Epithelial cell of proximal tubule (primary cell): Measurements from ENCODE around the gene SLC16A8. TPM values are rescaled to one million over a fixed set of nuclear protein-coding genes. Genes with fewer than 3 reads are reported as not detected.

Experiments
- DNase-seq: peaks from one replicate; pipeline ENCODE4 v3.0.0-alpha.2; 2011; ENCODE audit warnings: low read depth
- H3K4me3 ChIP-seq: 2 replicates; pipeline ENCODE4 v1.5.1; 2011; ENCODE audit warnings: low read depth, mild to moderate bottlenecking, low read length
- CTCF ChIP-seq: conservative IDR thresholded peaks from 2 replicates; pipeline ENCODE4 v1.5.1; 2012; ENCODE audit warnings: low read depth, mild to moderate bottlenecking, low read length
- total RNA-seq: library from RNA; depleted of rRNA; stranded (reverse); fragments of >200 nt; gene quantifications from 2 replicates; pipeline ENCODE4 v1.2.3, GENCODE V29; 2015

The SLC16A8 gene
- total RNA-seq, 1 donor from 2014 or later, result 0.06 TPM

GRCh38 chr22:38070250-38070921 lies 13.6 kb downstream of the SLC16A8 start:
- H3K4me3 ChIP-seq, result no peak overlapping the region
- no peak for TF ChIP-seq CTCF
- DNase-seq, result no peak

- TF ChIP-seq CTCF, result peak; percentile 33
- no peak for DNase-seq
Measured at GRCh38 chr22:38069372-38070249, 14.4 kb downstream of the SLC16A8 start.

GRCh38 chr22:38068641-38069371 lies 15.2 kb downstream of the SLC16A8 start:
- no peak for DNase-seq
- no peak for TF ChIP-seq CTCF
- H3K4me3 ChIP-seq, result no peak overlapping the region

More at GRCh38 chr22:38069372-38070249, 14.4 kb downstream of the SLC16A8 start:
- no peak overlapping the region for H3K4me3 ChIP-seq

GRCh38 chr22:38067761-38068360 lies 16.1 kb downstream of the SLC16A8 start:
- no peak for TF ChIP-seq CTCF
- no peak for DNase-seq
- no peak overlapping the region for H3K4me3 ChIP-seq

- TF ChIP-seq CTCF, result no peak
- no peak for DNase-seq
- no peak overlapping the region for H3K4me3 ChIP-seq
Measured at GRCh38 chr22:38067028-38067415, 17.0 kb downstream of the SLC16A8 start.

GRCh38 chr22:38066381-38067027 lies 17.5 kb downstream of the SLC16A8 start:
- H3K4me3 ChIP-seq, result no peak overlapping the region
- DNase-seq, result no peak
- TF ChIP-seq CTCF, result no peak
